SU-DHL-6 (cell line): ENCODE results near the gene BTBD9.

Experiments used
- H2AFZ ChIP-seq: fragments of 200-600 bp; sonication (generic); 2 replicates; pipeline ENCODE4 v1.6.1; 2014; ENCODE audit warnings: low read depth, mild to moderate bottlenecking, moderate library complexity, mixed read lengths, antibody characterized with exemption, low read length; ENCODE audit not compliant: severe bottlenecking
- H3F3A ChIP-seq: fragments of 200-600 bp; shearing (Covaris generic); 2 replicates; pipeline ENCODE4 v1.6.0; 2016; ENCODE audit warnings: antibody characterized with exemption, mild to moderate bottlenecking; ENCODE audit not compliant: insufficient read depth
- H3K27ac ChIP-seq: fragments of 200-600 bp; sonication (generic); 2 replicates; pipeline ENCODE4 v1.5.1; 2016; ENCODE audit warnings: low read depth, mild to moderate bottlenecking, low read length, moderate library complexity, mixed read lengths
- H3K27me3 ChIP-seq: fragments of 200-600 bp; sonication (generic), shearing (Covaris generic); 2 replicates; pipeline ENCODE4 v1.6.0; 2014; ENCODE audit warnings: mild to moderate bottlenecking, low read length
- H3K36me3 ChIP-seq: fragments of 200-600 bp; sonication (generic); 2 replicates; pipeline ENCODE4 v1.6.1; 2014; ENCODE audit warnings: mild to moderate bottlenecking, low read length, mixed read lengths
- H3K4me2 ChIP-seq: fragments of 300-600, 200-600 bp; shearing (Covaris generic), sonication (generic); 2 replicates; pipeline ENCODE4 v1.6.0; 2014; ENCODE audit warnings: low read length, low read depth, mild to moderate bottlenecking; ENCODE audit not compliant: poor library complexity, severe bottlenecking
- H3K4me3 ChIP-seq: fragments of 200-600 bp; sonication (generic); 2 replicates; pipeline ENCODE4 v1.5.1; 2014; ENCODE audit warnings: antibody characterized with exemption, low read length, mild to moderate bottlenecking, mixed read lengths; ENCODE audit not compliant: insufficient read depth, poor library complexity, severe bottlenecking
- H3K79me2 ChIP-seq: fragments of 200-600 bp; sonication (generic); 2 replicates; pipeline ENCODE4 v1.6.1; 2014; ENCODE audit warnings: mild to moderate bottlenecking, low read length, moderate library complexity; ENCODE audit not compliant: insufficient read depth
- H3K9ac ChIP-seq: fragments of 200-600 bp; sonication (generic); 2 replicates; pipeline ENCODE4 v1.7.0; 2014; ENCODE audit warnings: mild to moderate bottlenecking, low read length
- H3K9me2 ChIP-seq: fragments of 200-600 bp; sonication (generic); replicated peaks from 2 replicates; pipeline ENCODE4 v1.6.1; 2014; ENCODE audit warnings: low read length; ENCODE audit not compliant: insufficient read depth
- H3K9me3 ChIP-seq: fragments of 200-600 bp; sonication (generic); 2 replicates; pipeline ENCODE4 v1.6.1; 2014; ENCODE audit warnings: low read length, mixed read lengths; ENCODE audit not compliant: insufficient read depth
- H4K20me1 ChIP-seq: fragments of 200-600 bp; sonication (generic); 2 replicates; pipeline ENCODE4 v1.6.1; 2014; ENCODE audit warnings: low read depth, mild to moderate bottlenecking, antibody characterized with exemption, low read length, moderate library complexity, mixed read lengths
- CTCF ChIP-seq: fragments of 200-600 bp; sonication (generic); IDR thresholded peaks from one replicate; pipeline ENCODE4 v1.5.1; 2017; ENCODE audit warnings: antibody characterized with exemption, mild to moderate bottlenecking, low read length, moderate library complexity; ENCODE audit not compliant: insufficient read depth, poor library complexity, severe bottlenecking
- EZH2phosphoT487 ChIP-seq: fragments of 200-600 bp; sonication (generic), shearing (Covaris generic); conservative IDR thresholded peaks from 2 replicates; pipeline ENCODE4 v1.6.1; 2018; ENCODE audit warnings: mild to moderate bottlenecking, antibody characterized with exemption, low read length, moderate library complexity, mixed read lengths

BTBD9 gene

GRCh38 chr6:38370653-38371601 is 268.8 kb downstream of the BTBD9 start:
- no peak overlapping the region for H3K4me2 ChIP-seq
- no peaks in the 10 kb centered on the region for H3K9me2 ChIP-seq
- no peaks in the 10 kb centered on the region for H3K36me3 ChIP-seq
- H3K9me3 ChIP-seq = no peaks in the 10 kb centered on the region
- no peaks in the 10 kb centered on the region for H3F3A ChIP-seq
- no peak overlapping the region for H3K4me3 ChIP-seq
- H3K9ac ChIP-seq = no peak overlapping the region
- H3K79me2 ChIP-seq = no peaks in the 10 kb centered on the region
- no peak overlapping the region for H3K27ac ChIP-seq
- H4K20me1 ChIP-seq = peaks cover under 1% of the 10 kb centered on the region; the same call in 1 of the 2 replicates
- TF ChIP-seq EZH2phosphoT487 = no peak
- TF ChIP-seq CTCF = no peak
- no peaks in the 10 kb centered on the region for H3K27me3 ChIP-seq
- no peak overlapping the region for H2AFZ ChIP-seq

GRCh38 chr6:38367231-38367630 is 272.5 kb downstream of the BTBD9 start:
- H3K9ac ChIP-seq = no peak overlapping the region
- no peaks in the 10 kb centered on the region for H3F3A ChIP-seq
- no peaks in the 10 kb centered on the region for H3K79me2 ChIP-seq
- no peaks in the 10 kb centered on the region for H3K36me3 ChIP-seq
- no peaks in the 10 kb centered on the region for H3K9me2 ChIP-seq
- H3K27ac ChIP-seq = no peak overlapping the region
- no peak overlapping the region for H2AFZ ChIP-seq
- TF ChIP-seq EZH2phosphoT487 = no peak
- TF ChIP-seq CTCF = no peak
- no peak overlapping the region for H3K4me3 ChIP-seq
- H3K27me3 ChIP-seq = no peaks in the 10 kb centered on the region
- no peaks in the 10 kb centered on the region for H4K20me1 ChIP-seq
- H3K4me2 ChIP-seq = no peak overlapping the region
- H3K9me3 ChIP-seq = no peaks in the 10 kb centered on the region

- Histone ChIP-seq H3K36me3 (no peaks in the 10 kb centered on the region), H3K27ac (no peak overlapping the region), H3K9ac (no peak overlapping the region), H3K79me2 (no peaks in the 10 kb centered on the region), H2AFZ (no peak overlapping the region), H3K4me2 (no peak overlapping the region), H3K4me3 (no peak overlapping the region), H4K20me1 (no peaks in the 10 kb centered on the region), H3K27me3 (no peaks in the 10 kb centered on the region), H3K9me3 (no peaks in the 10 kb centered on the region), H3F3A (no peaks in the 10 kb centered on the region), H3K9me2 (no peaks in the 10 kb centered on the region)
- TF ChIP-seq EZH2phosphoT487 = no peak
- no peak for TF ChIP-seq CTCF
These were observed 273.5 kb downstream of the BTBD9 start for GRCh38 chr6:38366234-38366633.
